ENCODE measurements around the gene AHCTF1.

AHCTF1 gene, protein sequence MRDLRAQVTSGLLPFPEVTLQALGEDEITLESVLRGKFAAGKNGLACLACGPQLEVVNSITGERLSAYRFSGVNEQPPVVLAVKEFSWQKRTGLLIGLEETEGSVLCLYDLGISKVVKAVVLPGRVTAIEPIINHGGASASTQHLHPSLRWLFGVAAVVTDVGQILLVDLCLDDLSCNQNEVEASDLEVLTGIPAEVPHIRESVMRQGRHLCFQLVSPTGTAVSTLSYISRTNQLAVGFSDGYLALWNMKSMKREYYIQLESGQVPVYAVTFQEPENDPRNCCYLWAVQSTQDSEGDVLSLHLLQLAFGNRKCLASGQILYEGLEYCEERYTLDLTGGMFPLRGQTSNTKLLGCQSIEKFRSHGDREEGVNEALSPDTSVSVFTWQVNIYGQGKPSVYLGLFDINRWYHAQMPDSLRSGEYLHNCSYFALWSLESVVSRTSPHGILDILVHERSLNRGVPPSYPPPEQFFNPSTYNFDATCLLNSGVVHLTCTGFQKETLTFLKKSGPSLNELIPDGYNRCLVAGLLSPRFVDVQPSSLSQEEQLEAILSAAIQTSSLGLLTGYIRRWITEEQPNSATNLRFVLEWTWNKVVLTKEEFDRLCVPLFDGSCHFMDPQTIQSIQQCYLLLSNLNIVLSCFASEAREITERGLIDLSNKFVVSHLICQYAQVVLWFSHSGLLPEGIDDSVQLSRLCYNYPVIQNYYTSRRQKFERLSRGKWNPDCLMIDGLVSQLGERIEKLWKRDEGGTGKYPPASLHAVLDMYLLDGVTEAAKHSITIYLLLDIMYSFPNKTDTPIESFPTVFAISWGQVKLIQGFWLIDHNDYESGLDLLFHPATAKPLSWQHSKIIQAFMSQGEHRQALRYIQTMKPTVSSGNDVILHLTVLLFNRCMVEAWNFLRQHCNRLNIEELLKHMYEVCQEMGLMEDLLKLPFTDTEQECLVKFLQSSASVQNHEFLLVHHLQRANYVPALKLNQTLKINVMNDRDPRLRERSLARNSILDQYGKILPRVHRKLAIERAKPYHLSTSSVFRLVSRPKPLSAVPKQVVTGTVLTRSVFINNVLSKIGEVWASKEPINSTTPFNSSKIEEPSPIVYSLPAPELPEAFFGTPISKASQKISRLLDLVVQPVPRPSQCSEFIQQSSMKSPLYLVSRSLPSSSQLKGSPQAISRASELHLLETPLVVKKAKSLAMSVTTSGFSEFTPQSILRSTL (N-terminal part only)

GRCh38 chr1:246931549-246932365 lies at the start of gene AHCTF1:
Gene AHCTF1, minus strand, starts transcription at chr1:246931948. Its CDS starts 13,578 bp downstream, at chr1:246918370.
- DNase-seq = peak; percentile 89 to 90

DNA sequence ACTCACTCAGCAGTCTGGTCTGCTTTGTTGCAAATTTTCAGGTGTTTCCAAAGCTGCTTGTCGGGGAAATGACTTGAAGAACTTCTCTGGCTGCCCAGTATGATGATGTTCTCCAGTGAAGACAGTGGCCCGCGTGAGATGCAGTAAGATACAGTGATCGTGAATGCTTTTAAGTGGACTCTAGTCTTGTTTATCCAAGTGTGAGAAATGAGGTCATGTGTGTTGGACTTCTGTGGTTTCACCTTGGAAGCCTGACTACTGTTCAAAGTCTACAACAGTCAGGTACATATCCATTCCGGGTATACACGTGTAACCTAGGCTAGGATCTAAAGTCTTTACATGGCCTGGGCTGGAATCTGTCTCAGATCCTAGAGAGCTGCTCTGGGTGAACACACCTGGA lies 47.0 kb upstream of the AHCTF1 start:
- DNase-seq = no peak

DNA sequence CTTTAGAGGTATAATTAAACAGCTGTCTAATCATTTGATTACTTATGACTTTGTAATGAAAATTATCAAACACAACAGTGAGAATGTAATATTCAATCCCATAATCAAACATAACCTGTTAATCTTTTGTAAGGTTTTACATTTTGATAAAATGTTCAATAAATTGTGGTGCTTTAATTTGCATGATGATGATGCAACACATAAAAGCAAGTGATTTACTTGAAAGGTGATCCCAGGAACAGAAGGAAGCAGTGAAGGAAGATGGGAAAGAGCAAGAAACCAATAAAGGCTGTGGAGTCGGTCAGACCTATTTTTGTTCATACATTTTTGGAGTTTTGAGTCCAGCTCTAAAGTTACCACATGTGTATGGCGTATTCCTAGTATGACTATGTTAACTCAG lies 46.5 kb upstream of the AHCTF1 start:
- no peak for DNase-seq

DNA sequence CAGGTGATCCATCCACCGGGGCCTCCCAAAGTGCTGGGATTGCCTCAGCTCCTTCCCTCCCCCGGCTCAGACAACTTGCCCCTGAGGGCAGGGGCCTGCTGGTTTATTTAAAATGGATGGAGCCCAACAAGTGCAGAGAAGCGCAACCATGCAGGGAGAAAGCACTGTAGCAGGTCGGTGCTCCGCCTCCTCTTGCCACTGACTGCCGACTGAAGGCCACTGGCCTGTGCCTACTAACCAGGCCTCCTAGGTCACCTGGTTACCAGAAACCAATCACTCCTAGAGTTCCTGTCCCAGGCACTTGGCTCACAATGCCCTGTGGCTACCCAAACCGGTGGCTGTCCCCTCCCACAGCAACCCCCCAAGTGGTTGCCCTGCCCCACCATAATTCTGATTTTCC lies 40.2 kb upstream of the AHCTF1 start:
- no peak for DNase-seq

DNA sequence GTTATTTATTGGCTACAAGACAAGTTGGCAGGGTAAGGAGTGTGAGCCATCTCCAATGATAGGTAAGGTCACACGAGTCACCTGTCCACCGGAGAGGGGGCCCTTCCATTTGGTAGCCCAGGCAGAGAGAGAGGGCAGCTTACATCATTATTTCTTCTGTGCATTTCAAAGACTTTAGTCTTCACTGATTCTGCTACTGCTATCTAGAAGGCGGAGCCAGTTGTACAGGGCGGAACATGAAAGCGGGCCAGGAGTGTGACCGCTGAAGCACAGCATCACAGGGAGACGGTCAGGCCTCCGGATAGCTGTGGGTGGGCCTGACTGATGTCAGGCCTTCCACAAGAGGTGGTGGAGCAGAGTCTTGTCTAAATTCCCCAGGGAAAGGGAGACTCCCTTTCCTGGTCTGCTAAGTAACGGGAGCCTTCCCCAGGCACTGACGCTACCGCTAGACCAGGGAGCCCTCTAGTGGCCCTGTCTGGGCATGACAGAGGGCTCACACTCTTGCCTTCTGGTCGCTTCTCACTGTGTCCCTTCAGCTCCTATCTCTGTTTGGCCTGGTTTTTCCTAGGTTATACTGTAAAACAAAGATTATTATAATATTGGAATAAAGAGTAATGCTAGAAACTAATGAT lies 39.5 kb upstream of the AHCTF1 start:
- peak; percentile 31 to 38 for DNase-seq

- no peak for DNase-seq
Measured at GRCh38 chr1:246969621-246970020, 37.9 kb upstream of the AHCTF1 start.

GRCh38 chr1:246966502-246966901 lies 34.8 kb upstream of the AHCTF1 start:
- no peak for DNase-seq

DNA sequence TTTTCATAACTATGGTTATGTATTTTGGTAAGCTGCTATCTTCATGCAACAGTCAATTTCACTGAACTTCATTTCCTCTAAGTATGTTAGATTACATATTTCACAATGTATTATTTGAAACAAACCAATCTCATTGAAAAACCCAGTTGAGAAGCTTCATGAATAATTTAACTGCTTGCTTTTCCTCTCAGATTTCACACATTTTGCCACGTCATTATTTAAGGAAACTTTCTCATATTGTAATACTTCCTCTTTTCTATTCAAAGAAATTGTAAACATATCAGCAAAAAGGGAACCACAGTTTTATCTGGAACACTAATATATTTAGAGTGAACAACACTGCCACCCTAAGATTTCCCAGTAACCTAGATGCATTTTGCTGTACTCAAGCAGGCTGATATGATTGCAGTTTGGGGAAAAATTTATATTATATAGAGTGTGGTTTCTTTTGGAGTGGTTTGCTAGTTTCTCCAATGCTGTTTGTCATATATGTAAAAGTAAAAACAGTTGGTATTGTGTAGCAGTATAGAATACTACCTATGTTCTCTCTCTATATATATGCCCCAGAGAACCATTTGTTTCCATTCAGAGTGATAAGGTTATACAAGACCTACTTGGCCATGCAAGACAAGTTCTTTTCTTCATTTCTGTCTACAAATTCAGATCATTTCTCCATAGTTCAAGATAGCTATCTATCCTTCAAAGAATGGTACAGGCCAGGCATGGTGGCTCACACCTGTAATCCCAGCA lies 28.4 kb upstream of the AHCTF1 start:
- DNase-seq = no peak

- DNase-seq = no peak
Measured at GRCh38 chr1:246954126-246954525, 22.4 kb upstream of the AHCTF1 start.

DNA sequence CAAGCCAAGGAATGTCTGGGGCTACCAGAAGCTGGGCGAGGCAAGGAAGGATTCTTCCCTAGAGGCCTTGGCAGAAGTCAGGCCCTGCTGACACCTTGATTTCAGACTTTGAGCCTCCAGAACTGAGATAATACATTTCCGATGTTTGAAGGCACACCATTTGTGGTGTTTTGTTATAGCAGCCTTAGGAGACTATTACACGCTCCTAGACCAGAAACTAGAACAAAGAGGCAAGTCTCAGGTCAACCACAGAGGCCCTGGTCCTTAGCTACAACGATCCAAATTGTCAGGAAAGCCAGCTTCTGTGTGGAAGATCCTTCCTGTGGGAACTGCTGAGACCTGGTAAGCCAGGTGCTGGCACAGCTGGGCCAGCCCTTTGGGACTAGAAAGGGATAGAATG lies 19.7 kb upstream of the AHCTF1 start:
- no peak for DNase-seq

- no peak for DNase-seq
Measured at GRCh38 chr1:246949956-246950355, 18.2 kb upstream of the AHCTF1 start.

DNA sequence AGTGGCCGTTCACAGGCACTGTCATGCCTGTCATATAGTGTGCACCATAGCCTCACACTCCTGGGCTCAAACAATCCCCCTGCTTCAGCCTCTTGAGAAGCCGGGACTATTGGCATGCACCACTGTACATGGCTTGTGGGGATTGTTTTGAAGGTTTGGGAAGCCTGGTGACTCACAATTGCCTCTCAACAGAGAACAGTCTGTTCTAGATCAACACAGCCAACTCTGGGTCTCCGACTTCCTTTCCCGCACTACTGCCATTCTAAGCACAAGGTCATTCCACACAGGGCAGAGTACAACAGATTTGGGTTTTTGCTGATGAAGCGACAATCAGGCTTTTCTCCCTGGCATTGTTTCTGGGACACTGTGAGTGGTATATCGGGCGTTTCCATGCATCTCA lies 15.5 kb upstream of the AHCTF1 start:
- no peak for DNase-seq

DNA sequence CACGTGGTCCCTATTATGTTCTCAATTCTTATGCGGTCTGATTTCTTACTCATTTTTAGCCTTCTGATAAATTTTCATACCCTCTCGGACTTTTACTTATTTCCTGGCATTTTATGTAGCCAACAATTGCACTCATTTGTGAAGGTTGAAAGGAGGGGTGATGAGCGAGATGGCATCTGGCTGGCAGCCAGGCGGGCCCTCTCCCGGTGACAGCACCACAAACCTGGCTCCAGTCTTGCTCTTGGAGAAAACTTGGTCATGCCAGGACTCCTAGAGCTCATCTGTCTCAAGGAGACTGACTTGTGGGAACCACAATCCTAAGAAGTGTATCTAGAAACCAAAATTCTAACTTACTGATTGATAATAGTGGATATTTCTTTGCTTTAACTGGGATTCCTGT lies 14.6 kb upstream of the AHCTF1 start:
- no peak for DNase-seq

GRCh38 chr1:246934765-246935164 lies 3.0 kb upstream of the AHCTF1 start:
- no peak for DNase-seq

GRCh38 chr1:246933893-246934292 lies 2.1 kb upstream of the AHCTF1 start:
- no peak for DNase-seq

- no peak for DNase-seq
Measured at GRCh38 chr1:246932366-246932700, 585 bp upstream of the AHCTF1 start.

DNA sequence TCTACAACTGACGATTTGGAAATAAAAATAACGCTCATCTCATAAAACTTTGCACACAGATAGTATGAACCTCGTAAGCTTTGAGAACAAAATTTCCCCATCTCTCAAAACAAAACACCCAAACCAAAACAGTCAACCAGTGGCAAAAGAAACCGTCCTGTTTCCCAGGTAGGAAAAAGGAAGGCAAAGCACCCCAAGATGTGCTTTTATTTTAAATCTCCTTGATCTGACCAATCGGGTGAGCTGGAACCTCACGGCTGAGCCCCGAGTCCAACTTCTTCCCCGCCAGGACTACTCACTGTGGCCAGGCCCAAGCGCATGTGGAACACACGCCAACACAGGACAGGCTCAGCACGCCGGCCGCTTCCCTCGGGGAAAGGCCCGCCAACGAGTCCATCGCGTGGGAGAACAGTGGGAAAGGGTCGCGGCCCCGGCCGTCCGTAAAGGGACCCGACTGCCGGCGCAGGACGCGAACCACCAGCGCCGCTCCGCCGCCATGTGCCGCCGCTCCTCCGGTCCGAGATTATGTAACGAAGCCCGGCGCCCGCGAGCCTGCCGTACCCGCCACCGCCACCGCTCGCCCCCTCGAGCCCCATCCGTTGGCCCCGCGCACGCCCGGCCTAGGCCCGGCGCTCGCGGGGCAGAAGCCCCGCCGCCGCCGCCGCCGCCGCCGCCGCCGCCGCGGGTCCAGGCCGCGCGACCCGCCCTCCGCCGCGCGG lies 759 bp downstream of the AHCTF1 start:
- peak; percentile 23 to 37 for DNase-seq

DNA sequence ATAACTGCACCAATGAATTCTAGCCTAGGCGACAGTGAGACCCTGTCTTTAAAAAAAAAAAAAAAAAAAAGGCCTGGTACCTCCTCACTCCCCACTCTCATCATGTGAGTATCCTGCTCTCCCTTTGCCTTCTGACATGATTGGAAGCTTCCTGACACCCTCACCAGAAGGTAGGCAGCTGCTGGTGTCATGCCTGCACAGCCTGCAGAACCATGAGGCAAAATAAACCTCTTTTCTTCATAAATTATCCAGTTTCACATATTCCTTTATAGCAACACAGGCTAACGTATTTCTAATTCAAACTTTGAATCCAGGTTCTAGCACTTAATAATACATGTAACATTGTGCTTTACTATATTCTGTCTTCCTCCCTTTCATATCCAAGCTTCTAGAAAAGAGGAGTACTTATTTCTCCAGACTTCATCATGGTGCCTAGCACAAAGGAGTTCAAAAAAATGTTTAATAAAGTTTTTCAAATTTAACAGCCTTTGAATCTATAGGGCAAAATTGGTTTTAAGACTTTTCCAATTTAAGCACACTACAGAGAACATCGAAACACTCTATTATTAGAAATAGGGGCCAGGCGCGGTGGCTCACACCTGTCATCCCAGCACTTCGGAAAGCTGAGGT lies 5.6 kb downstream of the AHCTF1 start:
- DNase-seq = no peak

DNA sequence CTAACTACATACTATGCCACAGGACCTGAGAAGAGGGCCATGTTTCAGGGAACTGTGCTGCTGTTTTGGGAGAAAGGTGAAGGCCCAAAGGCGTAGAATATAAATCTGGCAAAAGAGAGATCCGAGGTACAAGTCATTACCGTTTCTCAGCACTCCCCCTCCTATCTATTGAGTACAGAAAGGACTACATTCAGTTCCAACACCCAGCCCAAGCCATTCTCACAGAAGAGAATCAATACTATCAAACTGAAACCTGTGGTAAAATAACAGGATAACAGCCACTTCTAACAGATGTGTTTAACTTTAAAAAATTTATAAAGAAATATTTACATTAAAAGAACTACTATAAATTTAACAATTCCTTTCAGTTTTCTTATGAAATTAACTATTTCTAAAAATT lies 7.8 kb downstream of the AHCTF1 start:
- no peak for DNase-seq

DNA sequence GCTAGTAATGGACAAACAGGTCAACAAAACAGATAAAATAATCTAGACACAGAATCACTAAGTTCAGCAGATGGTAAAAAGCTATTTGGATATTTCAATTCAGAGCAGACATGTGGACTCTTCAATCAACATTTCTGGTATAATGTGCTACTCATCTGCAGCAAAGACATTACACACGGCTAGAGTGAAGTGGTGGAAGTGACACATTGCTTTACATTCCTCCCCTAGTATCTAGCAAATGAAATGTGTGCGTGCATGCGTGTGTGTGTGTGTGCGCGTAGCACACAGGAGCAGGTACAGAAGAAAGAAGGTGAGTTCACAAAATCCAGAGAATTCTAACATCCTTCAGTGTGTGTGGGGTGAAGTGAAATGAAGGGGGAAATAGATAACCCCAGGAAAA lies 8.3 kb downstream of the AHCTF1 start:
- no peak for DNase-seq
